Stimulated activated CD8-positive, alpha-beta memory T cell treated with anti-CD3 and anti-CD28 coated beads, Interleukin-4, amount 100 ng/mL, for 4 hours (primary cell): ENCODE data around the gene SRRM3.
A peak's percentile ranks its signal among the peaks of the same experiment; 100 is the strongest.
"Not testable (repeated sequence)": the region's sequence is repeated elsewhere in the genome, so short reads cannot be mapped to it uniquely, and the experiment has no call there.

Experiments
- DNase-seq, 2 donors: peaks; one replicate each; pipeline ENCODE4 v3.0.0-alpha.2; 2020; ENCODE audit warnings: low read depth in 2 of 2, low spot score in 1 of 2

SRRM3 gene

DNA sequence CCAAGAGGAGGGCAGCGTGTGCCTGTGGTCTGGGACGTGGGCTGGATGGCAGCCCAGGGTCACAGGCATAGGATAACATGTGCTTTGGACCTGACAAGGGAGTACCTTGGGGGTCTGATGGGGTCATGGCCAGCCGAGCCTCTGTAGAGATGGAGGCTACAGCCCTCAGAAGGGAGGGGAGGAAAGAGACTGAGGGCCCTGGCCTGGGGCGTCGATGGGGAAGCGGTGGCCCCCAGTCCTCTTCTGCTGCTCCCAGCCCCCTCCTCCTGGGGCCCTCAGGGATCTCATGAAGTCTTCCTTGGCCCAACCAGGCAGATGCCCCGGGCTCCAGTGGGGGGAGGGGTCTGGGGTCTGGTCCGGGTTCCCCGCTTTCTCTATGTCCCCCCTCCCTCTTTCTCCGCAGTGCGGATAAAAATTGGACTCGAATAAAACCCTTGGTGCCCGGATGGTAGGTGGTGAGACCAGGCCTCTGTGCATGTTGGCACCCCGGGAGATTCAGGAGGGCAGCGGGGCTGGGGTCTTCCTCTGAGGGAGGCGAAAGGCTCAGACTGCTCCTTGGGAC lies 85.2 kb downstream of the SRRM3 start:
- DNase-seq: no peak

DNA sequence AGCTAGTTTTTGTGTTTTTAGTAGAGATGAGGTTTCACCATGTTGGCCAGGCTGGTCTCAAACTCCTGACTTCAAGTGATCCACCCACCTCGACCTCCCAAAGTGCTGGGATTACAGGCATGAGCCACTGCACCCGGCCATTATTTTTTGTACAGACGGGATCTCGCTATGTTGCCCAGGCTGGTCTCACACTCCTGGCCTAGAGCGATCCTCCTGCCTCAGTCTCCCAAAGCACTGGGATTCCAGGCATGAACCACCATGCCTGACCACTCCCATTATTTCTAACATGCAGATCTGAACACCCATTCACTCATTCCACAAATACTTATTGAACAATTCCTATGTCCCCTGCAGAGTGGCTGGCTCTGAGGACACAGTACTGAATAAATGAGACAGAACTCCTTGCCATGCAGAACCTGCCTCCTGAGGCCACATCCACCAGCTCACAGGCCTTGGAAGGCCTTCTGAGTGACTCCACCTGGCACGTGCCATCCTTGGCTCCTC lies 89.2 kb downstream of the SRRM3 start:
- not testable (repeated sequence) for DNase-seq

DNA sequence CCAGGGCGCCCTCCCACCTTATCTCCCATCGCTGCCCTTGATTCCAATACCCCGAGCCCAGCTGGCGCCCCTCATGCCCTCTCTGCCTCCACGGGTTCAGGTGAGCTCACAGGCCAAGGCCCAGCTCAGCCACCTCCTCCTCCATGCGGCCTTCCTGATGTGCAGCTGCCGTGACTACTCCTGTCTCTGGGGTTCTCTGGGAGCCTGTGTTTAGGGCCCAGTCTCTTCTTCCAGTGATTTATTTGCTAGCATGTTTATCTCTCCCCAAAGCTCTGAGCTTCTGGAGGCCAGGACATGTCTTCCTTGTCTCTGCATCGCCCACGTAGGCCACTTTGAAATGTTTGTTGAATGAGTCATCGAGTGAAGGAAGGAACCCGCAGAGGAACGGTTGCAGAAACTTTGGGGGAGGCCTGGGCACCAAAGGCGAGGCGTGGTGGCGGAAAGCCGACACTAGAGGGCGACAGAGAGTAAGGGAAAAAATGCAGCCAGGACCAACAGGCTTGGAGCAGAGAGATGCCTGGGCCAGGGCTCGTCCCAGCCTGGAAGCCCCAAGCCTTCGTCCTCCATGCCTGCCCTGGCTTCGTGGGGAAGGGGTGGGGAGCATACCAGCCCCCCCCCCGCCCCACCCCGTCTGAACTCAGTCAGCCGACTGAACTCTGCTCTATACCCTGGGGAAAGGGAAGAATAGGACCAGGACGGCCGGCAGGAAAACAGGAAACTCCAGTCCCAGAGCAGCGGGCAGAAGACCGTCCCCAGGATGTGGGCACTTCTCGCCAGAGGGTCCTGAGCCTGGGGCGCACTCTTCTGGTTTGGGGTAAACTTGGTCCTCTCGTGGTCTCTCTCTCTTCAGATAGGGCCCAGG lies 89.9 kb downstream of the SRRM3 start:
- peak; percentile 71 to 88 for DNase-seq

DNA sequence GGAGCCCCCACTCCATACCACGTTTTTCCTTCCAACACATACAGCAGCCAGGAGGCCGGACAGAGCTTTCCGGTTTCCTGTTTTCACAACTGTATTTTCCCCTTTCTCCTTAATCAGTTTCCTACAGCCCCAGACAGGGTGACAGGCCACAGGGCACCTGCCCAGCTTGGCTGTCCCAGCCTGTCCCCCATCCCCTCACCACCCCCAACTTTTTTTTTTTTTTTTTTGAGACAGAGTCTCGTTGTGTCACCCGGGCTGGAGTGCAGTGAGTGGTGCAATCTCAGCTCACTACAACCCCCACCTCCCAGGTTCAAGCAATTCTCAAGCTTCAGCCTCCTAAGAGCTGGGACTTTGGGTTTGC lies 90.5 kb downstream of the SRRM3 start:
- DNase-seq: no peak

DNA sequence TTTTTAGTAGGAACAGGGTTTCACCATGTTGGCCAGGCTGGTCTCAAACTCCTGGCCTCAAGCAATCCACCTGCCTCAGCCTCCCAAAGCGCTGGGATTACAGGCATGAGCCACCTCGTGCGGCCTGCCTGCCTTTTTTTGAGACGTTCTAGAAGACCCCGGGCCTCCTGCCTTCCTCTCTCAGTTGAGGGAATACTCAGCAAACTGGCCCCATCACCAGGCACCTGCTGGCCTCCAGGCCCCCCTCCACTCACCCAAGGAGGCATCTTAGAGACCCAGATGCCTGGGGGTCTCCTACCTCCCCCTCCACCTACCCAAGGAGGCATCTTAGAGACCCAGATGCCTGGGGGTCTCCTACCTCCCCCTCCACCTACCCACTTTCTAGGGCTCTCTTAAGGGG lies 91.2 kb downstream of the SRRM3 start:
- not testable (repeated sequence) for DNase-seq

DNA sequence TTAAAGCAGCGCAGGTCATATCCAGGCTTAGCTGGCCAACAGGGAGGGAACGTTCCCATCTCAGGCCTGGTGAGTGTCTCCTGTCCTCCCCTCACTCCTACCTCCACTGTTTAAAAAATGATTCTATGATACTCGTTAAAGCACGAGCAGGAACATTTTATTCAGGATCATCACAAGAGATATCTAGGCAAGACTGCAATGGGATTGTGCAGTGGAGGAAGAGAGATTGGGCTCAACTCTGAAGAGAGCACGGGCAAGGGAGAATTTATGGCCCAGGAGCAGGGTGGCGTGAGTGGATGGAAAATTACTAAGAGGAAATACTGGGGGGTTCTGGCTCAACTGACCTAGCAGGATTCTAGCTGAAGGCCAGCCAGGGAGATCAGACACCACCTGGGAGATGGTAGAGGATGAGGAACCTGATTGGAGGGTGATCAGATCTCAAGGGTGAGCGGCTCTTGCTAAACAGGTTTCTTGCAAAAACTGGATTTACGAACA lies 91.8 kb downstream of the SRRM3 start:
- no peak for DNase-seq

DNA sequence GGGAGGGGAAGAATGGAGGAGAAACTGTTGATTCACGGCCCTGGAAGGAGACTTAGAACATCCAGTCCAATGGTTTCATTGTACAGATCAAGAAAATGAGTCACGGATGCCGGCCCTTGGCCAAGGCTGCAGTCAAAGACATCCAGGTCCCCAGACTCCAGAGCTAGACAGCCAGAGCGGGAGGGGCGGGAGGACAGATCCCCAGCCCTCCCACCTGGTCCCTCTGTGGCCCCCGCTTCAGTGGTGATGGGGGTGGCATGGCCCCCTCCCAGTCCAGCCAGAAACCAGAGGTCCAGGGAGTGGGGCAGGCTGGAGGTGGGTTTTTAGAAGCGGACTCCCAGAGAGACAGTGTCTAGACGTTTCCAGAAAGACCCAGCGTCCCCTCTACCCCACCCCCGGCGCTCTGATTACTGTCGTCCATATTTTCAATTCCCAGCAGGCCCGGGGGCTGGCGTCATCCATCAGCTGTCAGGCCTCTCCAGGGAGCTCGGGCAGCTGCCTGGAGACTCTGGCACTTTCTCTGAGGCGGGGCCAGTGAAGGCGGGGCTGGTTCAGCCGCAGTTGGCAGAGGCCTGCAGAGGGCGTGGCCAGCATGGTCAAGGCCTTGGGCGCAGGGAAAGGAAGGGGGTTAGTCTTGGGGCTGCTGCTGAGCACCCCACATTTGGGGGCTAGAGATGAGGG lies 92.8 kb downstream of the SRRM3 start:
- DNase-seq: no peak

DNA sequence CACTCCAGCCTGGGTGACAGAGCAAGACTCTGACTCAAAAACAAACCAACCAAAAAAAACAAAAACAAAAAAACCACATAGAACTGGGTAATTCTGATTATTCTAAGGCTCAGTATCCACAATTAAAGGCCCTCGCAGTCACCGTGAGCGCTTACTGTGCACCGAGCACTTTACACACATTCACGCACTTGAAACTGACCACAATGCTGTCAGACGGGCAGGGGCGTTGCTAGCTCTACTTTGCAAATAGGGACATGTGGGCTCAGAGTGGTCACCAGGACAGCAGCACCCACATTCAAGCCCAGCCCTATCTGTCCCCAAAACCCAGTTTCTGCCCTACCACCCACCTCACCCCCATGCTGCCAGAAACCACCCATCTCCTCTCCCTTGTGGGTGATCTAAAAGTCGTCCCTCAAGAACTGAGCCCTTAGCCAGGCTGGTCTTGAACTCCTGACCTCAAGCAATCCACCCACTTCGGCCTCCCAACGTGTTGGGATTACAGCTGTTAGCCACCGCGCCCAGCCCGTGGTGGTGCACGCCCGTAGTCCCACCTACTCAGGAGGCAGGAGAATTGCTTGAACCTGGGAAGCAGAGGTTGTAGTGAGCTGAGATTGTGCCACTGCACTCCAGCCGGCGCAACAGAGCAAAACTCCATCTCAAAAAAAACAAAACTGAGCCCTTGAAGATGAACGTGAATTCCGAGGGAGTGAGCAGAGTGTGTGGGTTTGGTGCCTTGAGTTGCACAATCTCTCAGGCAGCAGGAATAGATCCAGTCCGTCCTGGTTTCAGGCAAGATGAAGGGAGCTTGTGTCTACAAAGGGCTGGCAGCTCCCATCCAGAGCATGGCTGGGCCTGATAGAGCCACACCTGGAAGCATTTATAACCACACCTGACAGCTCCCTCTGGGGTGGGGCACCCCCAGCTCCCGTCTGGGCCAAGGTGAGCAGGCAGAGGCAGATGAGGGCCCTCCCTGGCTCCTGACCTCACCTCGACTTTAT lies 95.3 kb downstream of the SRRM3 start:
- DNase-seq: no peak

DNA sequence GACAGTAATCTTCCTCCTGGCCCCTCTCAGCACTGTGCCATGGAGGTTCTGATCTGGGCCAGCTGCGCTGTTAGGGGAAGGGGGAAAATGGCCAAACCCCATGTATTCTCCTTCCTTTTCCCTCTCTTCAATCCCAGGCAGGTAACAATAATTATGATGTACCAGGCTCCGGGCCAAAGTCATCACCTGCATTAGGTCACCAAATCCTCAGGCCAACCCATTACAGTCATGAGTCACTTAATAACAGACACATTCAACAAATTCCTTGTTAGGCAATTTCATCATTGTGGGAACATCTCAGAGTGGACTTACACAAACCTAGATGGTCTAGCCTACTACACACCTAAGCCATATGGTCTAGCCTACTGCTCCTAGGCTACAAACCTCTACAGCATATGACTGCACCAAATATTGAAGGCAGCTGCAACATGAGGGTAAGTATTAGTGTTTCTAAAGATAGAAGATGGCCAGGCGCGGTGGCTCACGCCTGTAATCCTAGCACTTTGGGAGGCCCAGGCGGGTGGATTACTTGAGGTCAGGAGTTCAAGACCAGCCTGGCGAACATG lies 98.6 kb downstream of the SRRM3 start:
- no peak for DNase-seq

DNA sequence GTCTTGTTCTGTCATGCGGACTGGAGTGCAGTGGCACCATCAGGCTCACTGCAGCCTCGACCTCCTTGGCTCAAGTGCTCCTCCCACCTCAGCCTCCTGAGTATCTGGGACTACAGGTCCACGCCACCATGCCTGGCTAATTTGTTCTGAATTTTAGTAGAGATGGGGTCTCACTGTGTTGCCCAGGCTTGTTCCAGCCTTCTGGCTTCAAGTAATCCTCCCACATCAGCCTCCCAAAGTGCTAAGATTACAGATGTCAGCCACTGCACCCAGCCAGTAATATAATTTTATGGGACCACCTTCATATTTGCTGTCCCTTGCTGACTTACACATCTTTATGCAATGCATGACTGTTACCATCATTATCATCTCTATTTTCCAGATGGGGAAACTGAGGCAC lies 99.3 kb downstream of the SRRM3 start:
- DNase-seq: no peak

DNA sequence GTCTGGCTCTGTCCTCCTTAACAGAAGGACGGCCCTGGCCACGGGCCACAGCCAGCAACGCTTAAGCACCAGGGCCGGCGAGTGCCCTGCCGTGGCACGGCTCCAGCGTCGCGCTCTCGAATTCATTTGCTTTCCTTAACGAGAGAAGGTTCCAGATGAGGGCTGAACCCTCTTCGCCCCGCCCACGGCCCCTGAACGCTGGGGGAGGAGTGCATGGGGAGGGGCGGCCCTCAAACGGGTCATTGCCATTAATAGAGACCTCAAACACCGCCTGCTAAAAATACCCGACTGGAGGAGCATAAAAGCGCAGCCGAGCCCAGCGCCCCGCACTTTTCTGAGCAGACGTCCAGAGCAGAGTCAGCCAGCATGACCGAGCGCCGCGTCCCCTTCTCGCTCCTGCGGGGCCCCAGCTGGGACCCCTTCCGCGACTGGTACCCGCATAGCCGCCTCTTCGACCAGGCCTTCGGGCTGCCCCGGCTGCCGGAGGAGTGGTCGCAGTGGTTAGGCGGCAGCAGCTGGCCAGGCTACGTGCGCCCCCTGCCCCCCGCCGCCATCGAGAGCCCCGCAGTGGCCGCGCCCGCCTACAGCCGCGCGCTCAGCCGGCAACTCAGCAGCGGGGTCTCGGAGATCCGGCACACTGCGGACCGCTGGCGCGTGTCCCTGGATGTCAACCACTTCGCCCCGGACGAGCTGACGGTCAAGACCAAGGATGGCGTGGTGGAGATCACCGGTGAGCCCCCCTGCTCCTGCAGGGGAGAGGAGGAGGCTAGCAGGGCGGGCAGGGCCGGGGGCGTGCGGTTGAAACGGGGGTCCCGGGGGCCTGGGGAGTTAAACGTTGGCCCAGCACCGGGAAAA lies 100.9 kb downstream of the SRRM3 start, which contains the start of gene HSPB1:
Gene HSPB1 (plus strand): TSS at position 327 of the 855 bp plus-strand sequence. CDS start 40 bp downstream, at position 367.
- peak in 1 of 2 donors; percentile 45 for DNase-seq

DNA sequence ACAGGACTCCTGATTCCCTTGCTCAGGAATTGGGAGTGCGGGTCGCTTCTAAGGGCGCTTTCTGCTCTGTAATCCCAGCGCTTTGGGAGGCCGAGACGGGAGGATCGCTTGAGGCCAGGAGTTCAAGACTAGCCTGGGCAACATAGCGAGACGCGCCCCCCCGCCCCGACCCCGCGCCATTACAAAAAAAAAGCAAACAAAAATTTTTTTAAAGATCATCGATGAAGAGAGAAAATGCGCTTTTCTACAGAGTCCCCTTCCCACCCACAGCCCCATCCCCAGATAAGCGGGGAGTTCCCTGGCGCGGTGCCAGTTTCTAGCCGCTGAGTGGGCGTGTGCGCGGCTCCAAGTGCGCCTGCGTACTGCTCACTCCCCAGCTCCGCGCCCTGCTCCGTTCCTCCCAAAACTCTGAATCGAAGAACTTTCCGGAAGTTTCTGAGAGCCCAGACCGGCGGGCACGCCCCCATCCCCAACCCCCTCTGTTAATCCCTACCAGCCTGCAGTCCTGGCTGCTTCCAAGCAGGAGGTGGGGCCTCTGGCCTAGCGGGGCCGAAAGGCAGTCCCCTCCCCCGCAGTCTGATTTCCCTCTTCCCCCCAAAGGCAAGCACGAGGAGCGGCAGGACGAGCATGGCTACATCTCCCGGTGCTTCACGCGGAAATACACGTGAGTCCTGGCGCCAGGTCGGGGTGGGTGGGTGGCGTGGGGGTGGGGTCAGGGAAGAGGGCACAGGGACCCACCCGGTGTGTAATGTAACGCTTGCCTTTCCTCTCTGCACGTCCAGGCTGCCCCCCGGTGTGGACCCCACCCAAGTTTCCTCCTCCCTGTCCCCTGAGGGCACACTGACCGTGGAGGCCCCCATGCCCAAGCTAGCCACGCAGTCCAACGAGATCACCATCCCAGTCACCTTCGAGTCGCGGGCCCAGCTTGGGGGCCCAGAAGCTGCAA lies 101.8 kb downstream of the SRRM3 start:
- DNase-seq: peak; percentile 62 to 69

DNA sequence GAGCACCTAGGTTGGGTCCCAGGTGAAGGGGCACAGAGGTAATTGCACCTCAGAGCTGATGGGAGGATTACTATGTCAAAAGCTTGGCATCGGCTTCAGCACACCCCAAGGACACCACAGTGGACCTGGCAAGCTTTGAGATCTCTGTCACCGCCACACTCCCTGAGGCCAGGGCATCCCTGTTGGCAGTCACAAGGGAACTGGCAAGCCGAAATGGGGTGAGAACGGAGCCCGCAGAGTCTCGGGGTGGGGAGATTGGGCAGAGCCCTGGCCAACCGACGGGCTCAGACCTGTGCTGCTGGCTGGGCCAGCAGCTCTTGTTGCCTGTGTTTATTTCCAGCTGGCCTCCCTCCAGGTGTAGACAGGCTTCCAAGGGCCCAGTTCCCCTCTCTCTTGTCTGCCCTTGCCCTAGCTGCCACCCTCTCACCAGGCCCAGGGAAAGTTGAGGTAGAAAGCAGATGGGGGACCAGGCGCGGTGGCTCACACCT lies 103.2 kb downstream of the SRRM3 start:
- DNase-seq: no peak

DNA sequence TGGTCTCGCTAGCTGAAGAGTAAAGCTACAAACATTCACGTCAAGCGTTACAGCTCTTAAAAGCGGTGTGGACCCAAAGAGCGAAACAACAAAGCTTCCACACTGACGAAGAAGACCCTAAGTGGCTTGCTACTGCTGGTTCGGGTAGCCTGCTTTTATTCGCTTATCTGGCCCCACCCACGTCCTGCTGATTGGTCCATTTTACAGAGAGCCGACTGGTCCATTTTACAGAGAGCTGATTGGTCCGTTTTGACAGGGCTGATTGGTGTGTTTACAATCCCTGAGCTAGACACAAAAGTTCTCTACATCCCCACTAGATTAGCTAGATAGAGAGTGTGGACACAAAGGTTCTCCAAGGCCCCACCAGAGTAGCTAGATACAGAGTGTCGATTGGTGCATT lies 107.2 kb downstream of the SRRM3 start:
- not testable (repeated sequence) for DNase-seq

DNA sequence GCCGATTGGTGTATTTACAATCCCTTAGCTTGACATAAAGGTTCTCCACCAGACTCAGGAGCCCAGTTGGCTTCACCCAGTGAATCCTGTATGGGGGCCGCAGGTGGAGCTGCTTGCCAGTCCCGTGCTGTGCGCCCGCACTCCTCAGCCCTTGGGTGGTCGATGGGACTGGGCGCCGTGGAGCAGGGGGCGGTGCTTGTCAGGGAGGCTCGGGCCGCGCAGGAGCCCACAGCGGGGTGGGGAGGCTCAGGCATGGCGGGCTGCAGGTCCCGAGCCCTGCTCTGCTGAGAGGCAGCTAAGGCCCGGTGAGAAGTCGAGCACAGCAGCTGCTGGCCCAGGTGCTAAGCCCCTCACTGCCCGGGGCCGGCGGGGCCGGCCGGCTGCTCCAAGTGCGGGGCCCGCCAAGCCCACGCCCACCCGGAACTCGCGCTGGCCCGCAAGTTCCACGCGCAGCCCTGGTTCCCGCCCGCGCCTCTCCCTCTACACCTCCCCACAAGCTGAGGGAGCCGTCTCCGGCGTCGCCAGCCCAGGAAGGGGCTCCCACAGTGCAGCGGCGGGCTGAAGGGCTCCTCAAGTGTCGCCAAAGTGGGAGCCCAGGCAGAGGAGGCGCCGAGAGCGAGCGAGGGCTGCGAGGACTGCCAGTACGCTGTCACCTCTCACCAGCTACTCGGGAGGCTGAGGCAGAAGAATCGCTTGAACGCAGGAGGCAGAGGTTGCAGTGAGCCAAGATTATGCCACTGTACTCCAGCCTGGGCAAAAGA lies 107.8 kb downstream of the SRRM3 start:
- not testable (repeated sequence) for DNase-seq

DNA sequence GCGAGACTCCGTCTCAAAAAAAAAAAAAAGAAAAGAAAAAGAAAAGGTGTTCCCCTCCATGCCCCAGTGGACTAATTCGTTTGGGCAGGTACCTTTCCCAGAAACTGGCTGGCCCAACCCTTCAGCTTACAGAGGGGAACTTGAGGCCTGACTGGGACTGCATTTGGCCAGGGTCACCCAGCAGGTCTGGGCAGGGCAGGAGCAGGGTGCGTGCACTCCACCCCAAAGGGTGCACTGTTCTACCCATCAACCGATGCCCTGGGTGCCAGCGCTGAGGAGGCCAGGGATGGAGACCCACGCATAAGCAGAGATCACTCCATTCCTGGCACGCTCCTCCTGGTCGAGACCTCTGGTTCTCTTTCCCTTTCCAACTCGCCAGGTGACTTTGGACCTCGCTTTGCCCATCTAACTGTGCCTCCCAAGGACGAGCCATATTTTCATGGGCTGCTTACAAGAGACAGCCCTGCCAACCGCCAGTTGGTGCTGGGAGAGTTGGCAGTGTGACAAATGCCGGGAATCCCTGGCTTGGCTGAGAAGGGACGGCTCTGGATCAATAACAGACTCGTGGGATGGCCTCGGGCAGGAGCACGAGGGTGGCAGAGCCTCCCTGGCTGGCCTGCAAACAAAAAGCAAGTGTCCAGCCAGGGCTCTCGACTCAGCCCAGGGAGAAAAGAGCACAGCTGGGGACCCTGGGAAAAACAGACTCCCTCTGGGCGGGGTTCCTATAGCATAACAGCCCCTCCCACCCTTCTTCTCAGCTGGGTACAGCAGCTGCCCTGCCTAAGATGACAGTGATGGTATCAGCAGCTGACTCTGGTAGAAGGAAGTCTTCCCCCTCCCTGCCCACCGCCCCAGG lies 108.6 kb downstream of the SRRM3 start:
- DNase-seq: no peak
